GM23338 (cell line): Measurements from ENCODE around the gene ACADVL. TPM values are rescaled to one million over a fixed set of nuclear protein-coding genes. Genes with fewer than 3 reads are reported as not detected.

Experiments used
- ATAC-seq: fragments of 200-7000 bp; cut with Tn5 transposase; 3 replicates; pipeline ENCODE4 v1.9.1; 2020
- DNase-seq: peaks from one replicate; pipeline ENCODE4 v3.0.0-alpha.2; 2015; ENCODE audit warnings: low spot score
- H2AFZ ChIP-seq: fragments of 200-600 bp; sonication (generic); 2 replicates; pipeline ENCODE4 v1.8.0; 2016; ENCODE audit warnings: antibody characterized with exemption, mild to moderate bottlenecking, moderate library complexity
- H3F3A ChIP-seq: fragments of 200-600 bp; sonication (generic); replicated peaks from 2 replicates; pipeline ENCODE4 v1.8.0; 2017; ENCODE audit warnings: antibody characterized with exemption, mixed run types, low read depth
- H3K27ac ChIP-seq: fragments of 200-600 bp; sonication (generic); 2 replicates; pipeline ENCODE4 v1.6.1; 2016; ENCODE audit warnings: low read depth
- H3K27me3 ChIP-seq: fragments of 200-600 bp; sonication (generic); 2 replicates; pipeline ENCODE4 v1.8.0; 2016; ENCODE audit warnings: mild to moderate bottlenecking, mixed run types, moderate library complexity; ENCODE audit not compliant: insufficient read depth
- H3K36me3 ChIP-seq: fragments of 200-600 bp; sonication (generic); 2 replicates; pipeline ENCODE4 v1.8.0; 2016; ENCODE audit warnings: mild to moderate bottlenecking; ENCODE audit not compliant: insufficient read depth
- H3K4me1 ChIP-seq: fragments of 200-600 bp; sonication (generic); 2 replicates; pipeline ENCODE4 v1.8.0; 2016; ENCODE audit warnings: mild to moderate bottlenecking, moderate library complexity; ENCODE audit not compliant: insufficient read depth
- H3K4me2 ChIP-seq: fragments of 200-600 bp; sonication (generic); 2 replicates; pipeline ENCODE4 v1.7.1; 2017; ENCODE audit warnings: mixed run types
- H3K4me3 ChIP-seq: fragments of 200-600 bp; sonication (generic); 2 replicates; pipeline ENCODE4 v1.6.1; 2016; ENCODE audit warnings: mixed run types
- H3K79me2 ChIP-seq: fragments of 200-600 bp; sonication (generic); replicated peaks from 2 replicates; pipeline ENCODE4 v1.8.0; 2017; ENCODE audit warnings: mild to moderate bottlenecking; ENCODE audit not compliant: insufficient read depth
- H3K9me2 ChIP-seq: fragments of 200-600 bp; sonication (generic); 2 replicates; pipeline ENCODE4 v1.8.0; 2017; ENCODE audit not compliant: insufficient read depth
- H4K20me1 ChIP-seq: fragments of 200-600 bp; sonication (generic); replicated peaks from 2 replicates; pipeline ENCODE4 v1.8.0; 2017; ENCODE audit warnings: mild to moderate bottlenecking; ENCODE audit not compliant: insufficient read depth
- H3K27ac Mint-ChIP-seq: 2 replicates; pipeline ENCODE4 v1.8.0; 2020; ENCODE audit warnings: inconsistent platforms, mild to moderate bottlenecking, moderate library complexity, mixed read lengths
- H3K27me3 Mint-ChIP-seq: 3 replicates; pipeline ENCODE4 v1.8.0; 2022; ENCODE audit warnings: low read depth, mild to moderate bottlenecking, moderate library complexity, mixed read lengths, inconsistent platforms; ENCODE audit not compliant: insufficient read depth, poor library complexity
- H3K36me3 Mint-ChIP-seq: 3 replicates; pipeline ENCODE4 v1.8.0; 2021; ENCODE audit warnings: low read depth, mild to moderate bottlenecking, inconsistent platforms, moderate library complexity, mixed read lengths
- H3K4me1 Mint-ChIP-seq: 3 replicates; pipeline ENCODE4 v1.8.0; 2020; ENCODE audit warnings: mild to moderate bottlenecking, inconsistent platforms, mixed read lengths
- H3K4me3 Mint-ChIP-seq: 3 replicates; pipeline ENCODE4 v1.8.0; 2021; ENCODE audit warnings: moderate library complexity, mild to moderate bottlenecking, inconsistent platforms, mixed read lengths
- H3K9me3 Mint-ChIP-seq: 3 replicates; pipeline ENCODE4 v1.8.0; 2020; ENCODE audit warnings: moderate library complexity, mild to moderate bottlenecking, inconsistent platforms, mixed read lengths
- CREB1 ChIP-seq: fragments of 250-450 bp; sonication (Bioruptor Pico); IDR thresholded peaks from 2 replicates; pipeline ENCODE4 v1.5.0; 2020; ENCODE audit warnings: low read depth, mild to moderate bottlenecking, moderate library complexity
- POLR2AphosphoS5 ChIP-seq: IDR thresholded peaks from 2 replicates; pipeline ENCODE4 v1.6.1; 2016; ENCODE audit warnings: antibody characterized with exemption, low read depth
- ZNF114 ChIP-seq: fragments of 250-450 bp; sonication (Bioruptor Pico); IDR thresholded peaks from 2 replicates; pipeline ENCODE4 v1.5.0; 2020; ENCODE audit warnings: mild to moderate bottlenecking, moderate library complexity
- ZNF331 ChIP-seq: fragments of 250-450 bp; sonication (Bioruptor Pico); IDR thresholded peaks from 2 replicates; pipeline ENCODE4 v1.5.0; 2020; ENCODE audit warnings: low read depth, mild to moderate bottlenecking, moderate library complexity
- ZNF462 ChIP-seq: fragments of 250-450 bp; sonication (Bioruptor Pico); IDR thresholded peaks from 2 replicates; pipeline ENCODE4 v1.5.0; 2020; ENCODE audit warnings: mild to moderate bottlenecking, moderate library complexity
- polyA plus RNA-seq: library from polyadenylated mRNA; unstranded; fragments of >200 nt; fragmentation: Nextera tagmentation; extraction: Ambion mirVana; gene quantifications from 2 replicates; pipeline ENCODE4 v1.2.1, GENCODE V29; 2016
- total RNA-seq: library from RNA; depleted of rRNA; stranded (reverse); fragments of >200 nt; shearing (Covaris generic); gene quantifications from 2 replicates; pipeline ENCODE4 v1.2.3, GENCODE V29; 2014
- TF ChIP-seq, protein P1 (sequence below), 2 experiments: fragments of 200-600 bp in 1 of 2; sonication (generic) in 1 of 2; conservative IDR thresholded peaks; 2 replicates each; pipeline versions ENCODE4 v1.5.1 to v1.6.1; 2016 to 2017; ENCODE audit warnings: antibody characterized with exemption in 2 of 2, low read depth in 2 of 2, mild to moderate bottlenecking in 2 of 2, moderate library complexity in 1 of 2
- TF ChIP-seq, protein P2 (sequence below): IDR thresholded peaks from 2 replicates; pipeline ENCODE4 v1.6.1; 2016; ENCODE audit warnings: antibody characterized with exemption

Gene ACADVL
- total and polyA plus RNA-seq, 2 experiments from 2014 or later = 152 to 156 TPM

DNA sequence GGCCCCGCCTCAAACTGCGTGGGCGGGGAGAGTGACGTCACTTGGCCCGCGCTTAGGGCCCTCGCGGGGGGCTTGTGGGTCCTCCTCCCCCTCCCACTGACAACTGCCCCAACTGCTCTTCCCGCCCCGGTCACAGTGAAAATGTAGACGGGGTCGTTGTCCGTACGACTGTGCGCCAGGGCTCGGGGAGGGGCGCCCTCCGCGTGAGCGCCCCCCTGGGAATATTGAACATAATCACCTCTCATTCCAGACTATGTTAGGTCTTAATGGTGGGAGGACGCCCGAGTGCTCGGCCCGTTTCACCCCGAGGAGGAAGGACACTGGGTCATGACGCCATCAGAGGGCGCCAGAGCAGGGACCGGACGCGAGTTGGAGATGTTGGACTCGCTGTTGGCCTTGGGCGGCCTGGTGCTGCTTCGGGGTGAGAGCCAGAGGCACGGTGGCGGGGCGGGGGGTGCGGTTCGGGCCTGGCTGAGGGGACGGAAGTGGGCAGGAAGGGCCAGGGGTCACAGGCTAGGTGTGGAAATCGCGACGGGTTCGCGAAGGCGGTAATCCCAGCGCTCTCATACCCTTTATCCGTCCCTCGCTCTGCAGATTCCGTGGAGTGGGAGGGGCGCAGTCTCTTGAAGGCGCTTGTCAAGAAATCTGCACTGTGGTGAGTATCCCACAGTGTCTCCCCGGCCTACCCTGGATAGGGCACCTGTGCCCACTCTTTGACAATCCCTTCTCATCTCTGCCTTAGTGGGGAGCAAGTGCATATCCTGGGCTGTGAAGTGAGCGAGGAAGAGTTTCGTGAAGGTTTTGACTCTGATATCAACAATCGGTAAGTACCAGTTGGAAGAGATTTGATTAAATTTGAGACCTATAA, 32.7 kb downstream of the ACADVL start, which contains the start of gene ELP5:
Gene ELP5 (plus strand): TSS at position 40 of the 868 bp plus-strand sequence. CDS start 336 bp downstream, at position 376.
- H3F3A ChIP-seq = peaks cover 15% of the 10 kb centered on the region; the same call in 1 of the 2 replicates
- peaks cover 45% of the 10 kb centered on the region for H3K36me3 Mint-ChIP-seq

More for the DNA sequence above, 32.7 kb downstream of the ACADVL start, which contains the start of gene ELP5:
- H2AFZ ChIP-seq = peak within 1 kb of the TSS; percentile 44; the same call in 1 of the 2 replicates
- H3K9me2 ChIP-seq = no peaks in the 10 kb centered on the region
- H3K4me2 ChIP-seq = peak within 1 kb of the TSS; percentile 98
- ATAC-seq (peak; percentile 70), DNase-seq (peak; percentile 97)
- H3K27ac Mint-ChIP-seq = peak within 1 kb of the TSS; percentile 100
- H3K27ac ChIP-seq = peak within 1 kb of the TSS; percentile 96
- peak within 1 kb of the TSS; percentile 91 for H3K4me3 Mint-ChIP-seq
- H3K27me3 Mint-ChIP-seq = peaks cover 18% of the 10 kb centered on the region
- H3K9me3 Mint-ChIP-seq = peaks cover 3% of the 10 kb centered on the region; the same call in 2 of the 3 replicates
- H3K27me3 ChIP-seq = no peaks in the 10 kb centered on the region
- peaks cover 13% of the 10 kb centered on the region for H3K36me3 ChIP-seq
- H3K4me3 ChIP-seq = peak within 1 kb of the TSS; percentile 65
- peaks cover 15% of the 10 kb centered on the region for H3K4me1 ChIP-seq
- peaks cover 32% of the 10 kb centered on the region for H4K20me1 ChIP-seq
- H3K4me1 Mint-ChIP-seq = peaks cover 28% of the 10 kb centered on the region
- no peak for TF ChIP-seq ZNF114
- TF ChIP-seq, protein P1, sequence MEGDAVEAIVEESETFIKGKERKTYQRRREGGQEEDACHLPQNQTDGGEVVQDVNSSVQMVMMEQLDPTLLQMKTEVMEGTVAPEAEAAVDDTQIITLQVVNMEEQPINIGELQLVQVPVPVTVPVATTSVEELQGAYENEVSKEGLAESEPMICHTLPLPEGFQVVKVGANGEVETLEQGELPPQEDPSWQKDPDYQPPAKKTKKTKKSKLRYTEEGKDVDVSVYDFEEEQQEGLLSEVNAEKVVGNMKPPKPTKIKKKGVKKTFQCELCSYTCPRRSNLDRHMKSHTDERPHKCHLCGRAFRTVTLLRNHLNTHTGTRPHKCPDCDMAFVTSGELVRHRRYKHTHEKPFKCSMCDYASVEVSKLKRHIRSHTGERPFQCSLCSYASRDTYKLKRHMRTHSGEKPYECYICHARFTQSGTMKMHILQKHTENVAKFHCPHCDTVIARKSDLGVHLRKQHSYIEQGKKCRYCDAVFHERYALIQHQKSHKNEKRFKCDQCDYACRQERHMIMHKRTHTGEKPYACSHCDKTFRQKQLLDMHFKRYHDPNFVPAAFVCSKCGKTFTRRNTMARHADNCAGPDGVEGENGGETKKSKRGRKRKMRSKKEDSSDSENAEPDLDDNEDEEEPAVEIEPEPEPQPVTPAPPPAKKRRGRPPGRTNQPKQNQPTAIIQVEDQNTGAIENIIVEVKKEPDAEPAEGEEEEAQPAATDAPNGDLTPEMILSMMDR (conservative IDR thresholded peaks at IDR 0.05; ENCODE audit: low read depth in 2 of 2) = peak; percentile 7 to 59; a peak in 2 of 4 replicates
- TF ChIP-seq, protein P2, sequence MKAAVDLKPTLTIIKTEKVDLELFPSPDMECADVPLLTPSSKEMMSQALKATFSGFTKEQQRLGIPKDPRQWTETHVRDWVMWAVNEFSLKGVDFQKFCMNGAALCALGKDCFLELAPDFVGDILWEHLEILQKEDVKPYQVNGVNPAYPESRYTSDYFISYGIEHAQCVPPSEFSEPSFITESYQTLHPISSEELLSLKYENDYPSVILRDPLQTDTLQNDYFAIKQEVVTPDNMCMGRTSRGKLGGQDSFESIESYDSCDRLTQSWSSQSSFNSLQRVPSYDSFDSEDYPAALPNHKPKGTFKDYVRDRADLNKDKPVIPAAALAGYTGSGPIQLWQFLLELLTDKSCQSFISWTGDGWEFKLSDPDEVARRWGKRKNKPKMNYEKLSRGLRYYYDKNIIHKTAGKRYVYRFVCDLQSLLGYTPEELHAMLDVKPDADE = peak; percentile 52; the same call in 1 of the 2 replicates
- peak; percentile 91 for TF ChIP-seq POLR2AphosphoS5
- peak; percentile 94 for TF ChIP-seq CREB1
- TF ChIP-seq ZNF462 (CRISPR knock-in tag) = no peak
- TF ChIP-seq ZNF331 (CRISPR knock-in tag) = no peak
- H3K79me2 ChIP-seq = peaks cover 53% of the 10 kb centered on the region
